ENCODE data around the gene GLRA2.

GRCh38 chrX:14506866-14507265, 22.5 kb upstream of the GLRA2 start:
- no peak for TF ChIP-seq CTCF (IDR thresholded peaks at IDR 0.05)
- no peak for TF ChIP-seq POLR2AphosphoS5 (IDR thresholded peaks at IDR 0.05)
- TF ChIP-seq POLR2A (IDR thresholded peaks at IDR 0.05): no peak

Measured in suprapubic skin (tissue), 4 donors.